IMR-90 (cell line): Measurements from ENCODE around the gene C8B. TPM values are rescaled to one million over a fixed set of nuclear protein-coding genes. Genes with fewer than 3 reads are reported as not detected.

Source experiments
- ATAC-seq: fragments of 200-7000 bp; cut with Tn5 transposase; 2 replicates; pipeline ENCODE4 v1.9.1; 2020; ENCODE audit warnings: low read depth, mild to moderate bottlenecking, moderate library complexity
- BruUV-seq: library from RNA; stranded (reverse); fragments of 400-500 nt; replicated peaks from 2 replicates; lab custom pipeline; 2021; lab: Mats Ljungman, UMichigan
- CTCF ChIA-PET: fragments of 300-600 bp; formaldehyde crosslinking; extraction: SDS; loops from one replicate; lab custom pipeline; 2021; ENCODE audit warnings: antibody characterized with exemption; lab: Yijun Ruan, JAX
- POLR2A ChIA-PET: fragments of 300-600 bp; sonication (Branson Sonifier 250); formaldehyde crosslinking; loops from one replicate; lab custom pipeline; 2022; ENCODE audit warnings: antibody characterized with exemption; ENCODE audit not compliant: unreplicated experiment; lab: Charles Lee
- DNase-seq: peaks from one replicate; pipeline ENCODE4 v3.0.0; 2013
- H2AFZ ChIP-seq: replicated peaks from 2 replicates; pipeline ENCODE3; 2013; ENCODE audit warnings: low read length, mild to moderate bottlenecking; ENCODE audit not compliant: poor library complexity
- H2AK5ac ChIP-seq: 2 replicates; pipeline ENCODE4 v1.6.1; 2013; ENCODE audit warnings: low read depth, low read length, inconsistent platforms
- H2AK9ac ChIP-seq: replicated peaks from 2 replicates; pipeline ENCODE3; 2013; ENCODE audit warnings: mild to moderate bottlenecking, low read depth, low read length, moderate library complexity; ENCODE audit not compliant: poor library complexity
- H2BK120ac ChIP-seq: 2 replicates; pipeline ENCODE4 v1.6.1; 2013; ENCODE audit warnings: low read depth, low read length, inconsistent platforms
- H2BK15ac ChIP-seq: 3 replicates; pipeline ENCODE4 v1.6.1; 2013; ENCODE audit warnings: low read depth, low read length, inconsistent platforms
- H2BK20ac ChIP-seq: 2 replicates; pipeline ENCODE4 v1.6.1; 2013; ENCODE audit warnings: low read depth, mild to moderate bottlenecking, inconsistent platforms, low read length, moderate library complexity
- H2BK5ac ChIP-seq: 2 replicates; pipeline ENCODE4 v1.6.1; 2013; ENCODE audit warnings: mild to moderate bottlenecking, low read depth, low read length, inconsistent platforms; ENCODE audit not compliant: poor library complexity, severe bottlenecking
- H3K14ac ChIP-seq: replicated peaks from 2 replicates; pipeline ENCODE4 v1.6.1; 2013; ENCODE audit warnings: low read depth, low read length, inconsistent platforms
- H3K18ac ChIP-seq: 2 replicates; pipeline ENCODE4 v1.6.1; 2013; ENCODE audit warnings: low read depth, low read length, control low read depth
- H3K23ac ChIP-seq: 2 replicates; pipeline ENCODE4 v1.6.1; 2013; ENCODE audit warnings: low read depth, low read length, inconsistent platforms
- H3K27ac ChIP-seq: 2 replicates; pipeline ENCODE4 v1.5.1; 2013; ENCODE audit warnings: mild to moderate bottlenecking, control low read depth, low read length; ENCODE audit not compliant: insufficient read depth
- H3K27me3 ChIP-seq: 2 replicates; pipeline ENCODE4 v1.6.1; 2013; ENCODE audit warnings: low read length; ENCODE audit not compliant: control insufficient read depth, insufficient read depth
- H3K36me3 ChIP-seq: 2 replicates; pipeline ENCODE4 v1.6.1; 2013; ENCODE audit warnings: low read length, mixed read lengths; ENCODE audit not compliant: control insufficient read depth, insufficient read depth
- H3K4ac ChIP-seq: 2 replicates; pipeline ENCODE4 v1.6.1; 2013; ENCODE audit warnings: low read depth, low read length, inconsistent platforms
- H3K4me1 ChIP-seq: 2 replicates; pipeline ENCODE4 v1.6.1; 2013; ENCODE audit warnings: low read length, mixed read lengths; ENCODE audit not compliant: control insufficient read depth, insufficient read depth
- H3K4me2 ChIP-seq: 2 replicates; pipeline ENCODE4 v1.6.1; 2013; ENCODE audit warnings: low read depth, mild to moderate bottlenecking, control low read depth, low read length, moderate library complexity
- H3K4me3 ChIP-seq: 2 replicates; pipeline ENCODE4 v1.5.1; 2013; ENCODE audit warnings: low read depth, mild to moderate bottlenecking, control low read depth, low read length, moderate library complexity; ENCODE audit not compliant: insufficient read depth
- H3K56ac ChIP-seq: 2 replicates; pipeline ENCODE4 v1.6.1; 2013; ENCODE audit warnings: low read length, inconsistent platforms; ENCODE audit not compliant: insufficient read depth; ENCODE audit errors: extremely low read depth
- H3K79me1 ChIP-seq, 2 experiments: 2 replicates each; pipeline ENCODE4 v1.6.1; 2013; ENCODE audit warnings: low read length in 2 of 2, inconsistent platforms in 1 of 2, low read depth in 1 of 2
- H3K9ac ChIP-seq: 2 replicates; pipeline ENCODE4 v1.6.1; 2013; ENCODE audit warnings: low read depth, low read length, control low read depth
- H3K9me1 ChIP-seq: 2 replicates; pipeline ENCODE4 v1.6.1; 2013; ENCODE audit warnings: low read length, inconsistent platforms; ENCODE audit not compliant: insufficient read depth
- H3K9me3 ChIP-seq: 2 replicates; pipeline ENCODE4 v1.6.1; 2013; ENCODE audit warnings: low read length; ENCODE audit not compliant: control insufficient read depth, insufficient read depth
- H4K20me1 ChIP-seq: 2 replicates; pipeline ENCODE4 v1.6.1; 2013; ENCODE audit warnings: low read length, inconsistent platforms; ENCODE audit not compliant: insufficient read depth
- H4K5ac ChIP-seq: 2 replicates; pipeline ENCODE4 v1.6.1; 2013; ENCODE audit warnings: mild to moderate bottlenecking, low read depth, low read length, control low read depth
- H4K8ac ChIP-seq, 2 experiments: 2 replicates each; pipeline ENCODE4 v1.6.1; 2013; ENCODE audit warnings: low read depth in 2 of 2, low read length in 2 of 2, control low read depth in 1 of 2, inconsistent platforms in 1 of 2
- H4K91ac ChIP-seq: 2 replicates; pipeline ENCODE4 v1.6.1; 2013; ENCODE audit warnings: low read depth, low read length, inconsistent platforms; ENCODE audit not compliant: insufficient read depth
- BHLHE40 ChIP-seq: fragments of 150-350 bp; IDR thresholded peaks from 2 replicates; pipeline ENCODE4 v1.6.1; 2016; ENCODE audit warnings: mild to moderate bottlenecking, low read depth, low read length
- CEBPB ChIP-seq: IDR thresholded peaks from 2 replicates; pipeline ENCODE4 v1.6.1; 2012; ENCODE audit warnings: low read depth, low read length, improper control_type of control experiment
- CTCF ChIP-seq: conservative IDR thresholded peaks from 2 replicates; pipeline ENCODE4 v1.5.1; 2012; ENCODE audit warnings: mild to moderate bottlenecking, low read depth, low read length, improper control_type of control experiment
- NFE2L2 ChIP-seq: fragments of 150-350 bp; IDR thresholded peaks from 2 replicates; pipeline ENCODE4 v1.6.1; 2016; ENCODE audit warnings: low read depth, mild to moderate bottlenecking, low read length
- RAD21 ChIP-seq: IDR thresholded peaks from 2 replicates; pipeline ENCODE4 v1.6.1; 2012; ENCODE audit warnings: low read length, improper control_type of control experiment
- RCOR1 ChIP-seq: IDR thresholded peaks from 2 replicates; pipeline ENCODE4 v1.6.1; 2012; ENCODE audit warnings: mild to moderate bottlenecking, low read length, improper control_type of control experiment; ENCODE audit not compliant: insufficient replicate concordance
- SMC3 ChIP-seq: fragments of 150-350 bp; IDR thresholded peaks from 2 replicates; pipeline ENCODE4 v1.6.1; 2016; ENCODE audit warnings: low read depth, mild to moderate bottlenecking, antibody characterized with exemption, low read length, moderate library complexity
- USF2 ChIP-seq: fragments of 150-350 bp; IDR thresholded peaks from 2 replicates; pipeline ENCODE4 v1.6.1; 2017; ENCODE audit warnings: mild to moderate bottlenecking, antibody characterized with exemption, low read length, low read depth
- WGBS, 2 experiments: methylation state at CpG; one replicate each; pipeline versions ENCODE4 v1.1.5 to v1.1.7; 2013; ENCODE audit warnings: missing lambda C conversion rate in 2 of 2; ENCODE audit not compliant: insufficient read length in 1 of 2; ENCODE audit errors: extremely low coverage in 2 of 2; 5-methylcytosine and 5-hydroxymethylcytosine counted together
- dilution Hi-C: fragments of 300-500 bp; cut with HindIII; formaldehyde crosslinking; loops from one replicate; pipeline ENCODE4 v1.14.3; 2018; ENCODE audit warnings: low sequenced_read_pairs; ENCODE audit not compliant: unreplicated experiment
- in situ Hi-C: fragments of 300-500 bp; cut with MboI; formaldehyde crosslinking; loops from 3 replicates; pipeline ENCODE4 v1.14.3; 2019; ENCODE audit warnings: low sequenced_read_pairs, inconsistent platforms, mixed read lengths
- intact Hi-C: fragments of 100-400 bp; cut with micrococcal nuclease; formaldehyde crosslinking; loops from 2 replicates; pipeline ENCODE4 v1.10.0; 2022
- polyA plus RNA-seq, 3 experiments: library from polyadenylated mRNA; depleted of rRNA; stranded (reverse); fragments of >200 nt; gene quantifications; 2 replicates each; pipeline ENCODE4 v1.2.3, GENCODE V29; 2012; ENCODE audit warnings: low replicate concordance in 1 of 3
- total RNA-seq: library from RNA; depleted of rRNA; stranded (reverse); fragments of >200 nt; gene quantifications from 2 replicates; pipeline ENCODE4 v1.2.3, GENCODE V29; 2012

The C8B gene
- total and polyA plus RNA-seq, 2 of the 4 experiments (the other 2 are of a cell fraction), result not detected

- H4K5ac ChIP-seq, result no peak overlapping the region
- H3K36me3 ChIP-seq, result no peaks in the 10 kb centered on the region
- in situ Hi-C loops (no loop called here), intact Hi-C loops (no loop called here), dilution Hi-C loops (no loop called here)
- H3K9me1 ChIP-seq, result no peaks in the 10 kb centered on the region
- no peak overlapping the region for H4K8ac ChIP-seq
- no peak overlapping the region for H4K91ac ChIP-seq
- no peak for TF ChIP-seq SMC3
- TF ChIP-seq RCOR1, result no peak
- no peak for TF ChIP-seq NFE2L2
- TF ChIP-seq RAD21, result no peak
- TF ChIP-seq BHLHE40, result no peak
- TF ChIP-seq USF2, result no peak
- TF ChIP-seq CTCF, result no peak
- TF ChIP-seq CEBPB, result no peak
- H2AK5ac ChIP-seq, result no peak overlapping the region
- no peak overlapping the region for H2BK15ac ChIP-seq
- H3K4me2 ChIP-seq, result no peak overlapping the region
- DNase-seq (no peak), ATAC-seq (no peak)
- ChIA-PET POLR2A (no interaction called here), CTCF (no interaction called here)
- H4K20me1 ChIP-seq, result no peaks in the 10 kb centered on the region
- H3K18ac ChIP-seq, result no peak overlapping the region
- no peaks in the 10 kb centered on the region for H3K79me1 ChIP-seq
- no peak overlapping the region for H2AFZ ChIP-seq
- H2BK5ac ChIP-seq, result no peak overlapping the region
- H3K9ac ChIP-seq, result no peak overlapping the region
- H3K56ac ChIP-seq, result no peak overlapping the region
- H3K4me1 ChIP-seq, result peaks cover 5% of the 10 kb centered on the region
- H3K27me3 ChIP-seq, result no peaks in the 10 kb centered on the region; the same call in 1 of the 2 replicates
- H3K14ac ChIP-seq, result no peak overlapping the region
- no peak overlapping the region for H2AK9ac ChIP-seq
- H3K23ac ChIP-seq, result no peak overlapping the region
- H3K4me3 ChIP-seq, result no peak overlapping the region
- no peaks in the 10 kb centered on the region for H3K9me3 ChIP-seq
- H3K4ac ChIP-seq, result no peak overlapping the region
- BruUV-seq, result no TSS peak
- H2BK120ac ChIP-seq, result no peak overlapping the region
- no peak overlapping the region for H2BK20ac ChIP-seq
- 90% methylated on average over 2 of the region's 4 CpGs; no CpG with 5 or more reads in 1 of the 2 experiments for WGBS, 2 experiments
- no peak overlapping the region for H3K27ac ChIP-seq
Measured at GRCh38 chr1:56922070-56922469, 43.7 kb downstream of the C8B start.
